Activated CD8-positive, alpha-beta memory T cell treated with anti-CD3 and anti-CD28 coated beads, Interleukin-2, amount 50 U/mL, for 1 hour (primary cell): ENCODE data around the gene SH3GL2.

Experiments
- DNase-seq: peaks from one replicate; pipeline ENCODE4 v3.0.0-alpha.2; 2020; ENCODE audit errors: extremely low read depth

The SH3GL2 gene

DNA sequence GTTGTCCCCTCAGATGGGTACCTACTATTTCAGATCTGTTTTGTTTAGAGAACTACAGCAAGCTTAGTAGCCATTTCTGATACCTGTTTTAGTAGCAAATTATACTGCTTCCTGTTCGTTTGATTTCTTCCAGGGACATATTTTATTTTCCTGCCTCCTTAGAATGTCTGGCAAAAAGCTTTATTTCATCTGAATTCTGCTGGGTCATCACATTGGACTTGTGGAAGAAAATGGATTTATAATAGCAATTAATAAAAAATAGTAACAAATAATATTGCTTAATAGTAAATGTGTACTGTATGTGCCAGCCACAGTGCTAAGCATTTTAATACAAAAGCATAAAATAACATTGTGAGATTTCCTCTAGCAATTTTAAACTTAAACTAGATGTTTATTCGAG lies 79.4 kb downstream of the SH3GL2 start:
- DNase-seq, result no peak

DNA sequence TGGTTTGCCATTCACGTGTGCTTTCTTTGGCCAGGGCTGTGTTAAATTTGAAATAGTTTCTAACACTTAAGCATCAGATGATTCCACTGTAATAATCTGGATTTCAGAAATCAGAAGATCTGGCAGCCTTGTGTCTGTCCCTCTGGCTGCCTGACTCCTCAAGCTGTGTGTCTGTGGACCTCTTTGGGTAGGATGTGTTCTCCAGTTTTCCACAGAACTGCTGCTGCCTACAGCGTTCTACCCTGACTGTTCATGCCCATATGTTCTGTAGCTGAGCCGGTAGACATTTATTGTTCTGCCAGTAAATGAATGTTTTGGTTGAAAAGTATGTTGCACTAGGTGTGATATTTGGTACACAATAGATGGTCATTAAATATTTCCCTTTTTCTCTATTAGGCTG lies 81.3 kb downstream of the SH3GL2 start:
- DNase-seq, result no peak

DNA sequence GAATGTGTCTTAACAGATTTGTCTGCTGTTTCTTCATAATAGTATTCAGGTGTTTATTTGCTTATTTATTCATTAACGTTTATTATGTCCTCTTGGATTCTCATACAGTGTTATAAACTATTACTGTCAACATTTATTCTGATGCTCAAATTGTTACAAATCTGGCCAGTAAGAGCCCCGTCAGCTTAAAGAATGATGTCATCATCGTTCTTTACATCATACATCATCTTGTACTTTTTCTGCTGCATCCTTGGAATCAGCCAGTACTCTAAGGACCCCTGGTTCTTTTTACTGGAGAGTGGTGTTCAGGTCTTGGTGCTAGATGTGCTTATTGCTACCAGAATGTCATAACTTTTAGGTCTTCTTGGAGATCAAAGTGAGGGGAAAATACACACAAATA lies 86.6 kb downstream of the SH3GL2 start:
- DNase-seq, result no peak

DNA sequence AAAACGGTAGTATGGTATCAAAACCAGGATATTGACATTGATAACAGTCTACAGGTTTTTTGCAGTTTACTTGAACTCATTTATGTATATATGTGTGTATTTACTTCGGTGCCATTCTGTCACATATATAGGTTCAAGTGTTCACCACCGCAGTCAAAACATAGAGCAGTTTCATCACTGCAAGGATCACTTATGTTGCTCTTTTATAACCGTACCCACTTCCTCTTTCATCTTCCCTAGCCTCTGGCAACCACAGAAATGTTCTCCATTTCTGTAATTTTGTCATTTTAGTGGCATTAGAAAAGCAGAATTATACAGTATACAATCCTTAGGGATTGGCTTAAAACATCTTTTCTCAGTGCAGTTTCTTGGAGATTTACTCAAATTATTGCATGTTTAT lies 90.3 kb downstream of the SH3GL2 start:
- DNase-seq, result no peak

DNA sequence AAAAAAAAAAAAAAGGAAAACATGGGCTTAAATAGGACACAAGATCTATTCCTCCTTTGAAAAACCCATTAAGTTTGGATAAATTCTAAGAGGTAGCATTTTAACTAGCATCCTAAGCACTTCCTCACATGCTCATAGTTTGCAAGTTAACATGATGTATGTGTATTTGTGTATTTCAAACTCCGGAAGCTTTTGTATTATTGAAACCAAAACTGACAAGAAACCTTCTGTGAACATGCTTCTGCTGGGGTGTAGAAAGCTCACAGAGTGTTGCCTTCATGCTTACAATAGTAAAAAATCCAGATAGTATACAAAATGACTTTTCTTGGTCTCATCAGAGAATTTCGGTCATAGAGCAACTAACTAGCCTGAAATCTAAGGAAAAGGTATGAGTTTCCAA lies 103.8 kb downstream of the SH3GL2 start:
- DNase-seq, result no peak

DNA sequence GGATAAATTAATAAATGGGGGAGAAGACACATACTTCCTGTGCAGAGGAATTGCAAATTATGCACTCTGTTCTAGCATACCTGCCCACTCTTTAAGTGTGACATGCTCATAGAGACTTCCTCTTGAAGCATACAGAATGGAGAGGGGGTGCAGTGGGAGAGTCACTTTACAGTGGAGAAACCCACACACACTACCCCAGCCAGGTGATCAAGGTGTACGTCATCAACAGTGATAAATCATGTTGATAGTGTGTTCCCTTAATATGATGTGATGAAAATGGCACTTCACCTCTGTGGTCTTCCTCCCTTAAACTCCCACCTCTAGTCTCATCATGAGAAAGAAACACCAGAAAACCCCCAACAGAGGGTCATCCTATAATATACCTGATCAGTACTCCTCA lies 110.0 kb downstream of the SH3GL2 start:
- DNase-seq, result no peak

DNA sequence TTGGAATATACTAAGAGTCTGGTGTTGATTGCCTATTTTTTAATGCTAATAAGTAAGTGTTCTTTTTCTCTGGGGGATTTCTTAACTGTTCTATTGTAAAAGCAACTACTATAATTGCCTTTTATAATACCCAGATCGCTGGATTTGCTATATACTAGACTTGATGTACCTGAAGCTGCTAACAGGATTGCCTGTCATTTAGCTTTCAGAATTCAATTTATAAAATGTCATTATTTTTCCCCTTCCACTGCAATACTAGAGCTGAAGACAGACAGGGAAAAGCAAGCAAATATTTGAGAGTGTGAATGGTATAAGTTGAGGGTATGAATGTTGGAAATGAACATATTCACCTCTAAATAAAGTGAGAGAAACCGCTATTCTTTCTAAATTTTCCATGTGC lies 115.5 kb downstream of the SH3GL2 start:
- DNase-seq, result no peak

DNA sequence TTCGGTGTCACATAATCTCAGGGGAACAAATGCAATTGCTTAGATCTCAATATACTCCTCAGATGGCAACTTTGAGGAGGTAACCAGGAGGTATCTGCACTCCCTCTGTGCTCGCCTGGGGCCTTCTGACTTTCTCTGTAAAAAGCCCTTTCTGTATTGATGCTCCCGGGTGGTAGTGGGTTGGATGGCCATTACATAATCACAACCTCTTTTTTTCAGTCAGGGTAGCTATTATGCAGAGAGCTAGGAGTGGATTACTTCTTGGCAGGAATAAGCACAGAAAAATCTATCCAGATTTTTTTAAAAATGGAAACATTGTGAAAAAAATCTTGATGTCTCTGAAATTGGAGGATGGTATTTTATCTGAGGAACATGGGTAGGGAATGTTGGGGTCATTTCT lies 116.6 kb downstream of the SH3GL2 start:
- no peak for DNase-seq

DNA sequence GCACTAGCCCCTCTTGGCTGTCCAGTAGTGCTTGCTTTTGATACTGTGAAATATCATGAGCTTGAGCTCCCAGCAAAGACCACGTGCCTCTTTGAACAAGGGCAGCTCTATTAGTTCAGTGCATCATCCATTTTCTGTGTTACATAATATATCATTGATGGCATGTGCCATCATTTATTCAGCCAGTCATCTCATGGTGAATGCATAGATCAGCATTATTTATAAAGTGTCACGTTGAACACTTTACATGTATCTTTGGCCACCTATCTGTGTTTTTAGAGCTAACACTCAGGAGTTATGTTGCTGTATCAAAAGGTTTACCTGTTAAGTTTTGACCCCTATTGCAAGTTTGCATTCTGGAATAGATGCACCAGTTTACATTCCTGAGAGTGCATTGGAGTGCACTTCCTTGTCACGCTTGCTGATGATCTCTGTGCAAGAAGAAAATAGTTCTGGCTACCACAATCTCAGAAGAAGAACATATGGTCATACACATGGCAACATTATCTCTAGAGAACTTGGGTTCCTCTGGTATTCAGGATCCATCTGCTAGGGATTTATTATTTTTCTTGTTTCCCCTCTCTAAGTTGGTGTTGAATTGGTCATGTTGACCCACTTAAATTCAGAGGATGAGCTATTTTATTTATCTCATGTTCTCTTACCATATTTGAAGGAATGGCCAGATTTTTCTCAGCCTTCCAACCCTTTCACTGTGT lies 120.9 kb downstream of the SH3GL2 start:
- DNase-seq, result no peak

DNA sequence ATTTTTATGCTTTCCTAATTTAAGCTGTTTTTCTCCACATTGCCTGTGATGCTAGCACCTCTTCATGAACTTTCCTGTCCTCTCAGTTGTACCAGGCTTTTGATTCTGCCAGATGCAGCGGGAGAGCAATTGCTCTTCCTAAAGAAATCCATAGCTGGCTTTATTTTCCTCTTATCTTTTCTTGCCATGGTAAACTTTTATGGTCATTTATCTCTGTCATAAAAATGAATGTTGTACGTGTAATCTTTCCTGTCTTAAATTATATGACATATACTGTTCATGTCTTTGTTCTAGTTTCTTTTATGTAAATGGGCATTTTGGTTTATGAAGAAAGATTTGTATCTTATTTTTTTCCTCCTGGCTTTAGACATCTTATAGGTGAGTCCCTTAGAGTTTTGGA lies 127.5 kb downstream of the SH3GL2 start:
- DNase-seq, result no peak

DNA sequence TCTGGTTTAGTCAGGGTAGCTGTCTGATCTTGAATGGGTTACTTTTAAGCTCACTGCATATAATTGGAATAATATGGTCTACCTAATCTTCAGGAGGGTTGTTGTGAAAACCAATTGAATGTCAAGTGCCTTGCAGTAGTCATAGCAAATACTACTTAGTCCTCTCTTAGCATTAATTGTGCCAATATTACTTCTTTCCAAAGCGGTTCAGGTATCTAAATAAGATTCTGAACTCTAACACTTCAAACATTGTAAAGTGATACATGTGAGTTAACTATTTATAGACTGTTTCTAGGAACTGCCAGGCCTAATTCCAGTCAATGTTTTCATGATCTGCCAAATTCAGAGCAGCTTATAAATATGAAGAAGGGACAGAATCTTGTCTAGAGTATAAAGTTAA lies 140.2 kb downstream of the SH3GL2 start:
- DNase-seq, result no peak

DNA sequence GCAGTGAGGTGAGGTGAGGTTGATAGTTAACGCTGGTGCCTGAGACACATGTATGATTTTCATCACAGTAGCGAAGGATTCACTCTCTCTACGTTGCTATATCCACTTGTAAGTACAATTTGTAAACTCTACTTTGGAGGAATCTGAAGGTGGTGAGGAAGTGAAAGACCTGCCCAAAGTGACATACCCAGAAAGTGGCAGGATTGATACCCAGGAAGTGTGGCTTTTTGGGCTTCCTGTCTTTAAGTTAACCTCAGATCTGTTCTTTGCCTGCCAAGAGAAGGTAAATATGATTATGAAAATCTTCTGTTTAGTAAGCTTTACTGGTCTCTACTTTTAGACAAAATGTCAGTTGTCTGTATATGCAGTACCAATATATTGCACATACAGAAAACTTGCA lies 143.1 kb downstream of the SH3GL2 start:
- no peak for DNase-seq

DNA sequence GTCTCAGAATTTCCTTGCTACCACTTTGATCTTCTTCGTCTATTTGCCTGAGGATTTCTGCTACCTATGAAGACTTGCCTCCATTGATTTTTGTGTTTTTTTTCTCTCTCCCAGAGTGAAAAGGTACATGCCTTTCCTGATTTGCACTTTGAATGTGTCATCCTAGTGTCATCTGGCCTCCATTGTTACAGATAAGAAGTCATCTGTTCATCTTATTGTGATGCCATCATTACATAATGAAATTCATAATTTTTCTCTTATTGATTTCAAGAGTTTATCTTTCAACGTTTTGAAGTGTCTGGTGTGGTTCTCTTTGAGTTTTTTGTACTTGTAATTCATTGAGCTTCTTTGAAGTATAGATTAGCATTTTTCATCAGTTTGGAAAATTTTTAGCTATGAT lies 144.8 kb downstream of the SH3GL2 start:
- no peak for DNase-seq

DNA sequence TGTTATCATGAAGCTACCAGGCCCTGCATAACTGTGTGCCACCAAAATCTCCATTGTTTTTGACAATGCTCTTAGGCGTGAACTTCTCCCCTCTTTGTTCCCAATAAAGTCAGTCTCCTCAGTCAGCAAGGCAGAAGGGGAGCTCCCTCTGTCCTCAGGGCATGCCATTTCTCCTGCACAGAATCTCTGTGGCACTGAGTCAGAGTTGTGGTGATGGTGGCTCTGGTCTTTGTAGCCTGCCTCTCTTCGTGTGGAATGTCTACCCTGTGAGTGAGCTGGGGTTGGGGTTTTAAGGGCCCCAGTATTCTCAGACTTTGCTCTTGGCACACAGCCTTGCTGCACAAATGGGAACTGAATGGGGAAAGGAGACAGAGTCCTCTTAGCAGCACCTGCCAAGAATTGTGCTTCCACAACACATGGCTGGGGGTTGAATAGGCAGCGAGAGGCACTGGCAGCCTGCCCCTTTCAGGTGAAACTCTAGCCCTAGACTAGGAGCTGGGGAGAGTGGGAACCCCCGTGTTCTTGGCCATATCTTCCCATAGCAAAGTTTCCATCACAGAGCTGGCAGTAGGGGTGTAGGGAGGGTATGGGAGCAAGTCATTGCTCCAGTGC lies 146.6 kb downstream of the SH3GL2 start:
- DNase-seq, result no peak

DNA sequence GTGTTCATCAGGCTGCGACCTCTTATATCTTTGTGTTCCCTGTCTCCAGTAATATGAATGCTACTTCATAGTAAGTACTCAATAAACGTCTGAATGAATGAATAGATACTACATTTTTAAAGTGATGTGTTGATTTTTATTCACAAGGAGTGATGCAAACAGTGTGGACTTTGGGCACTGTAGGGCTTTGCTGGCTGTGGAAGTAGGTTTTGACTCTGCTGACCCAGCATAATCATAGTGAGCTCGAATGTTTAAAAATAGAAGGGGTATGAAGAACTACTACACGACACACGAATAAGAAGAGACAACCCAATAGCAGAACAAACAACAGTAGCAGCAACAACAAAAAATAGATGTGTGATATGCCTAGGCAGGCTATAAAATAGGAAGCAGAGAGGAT lies 147.4 kb downstream of the SH3GL2 start:
- DNase-seq, result no peak

DNA sequence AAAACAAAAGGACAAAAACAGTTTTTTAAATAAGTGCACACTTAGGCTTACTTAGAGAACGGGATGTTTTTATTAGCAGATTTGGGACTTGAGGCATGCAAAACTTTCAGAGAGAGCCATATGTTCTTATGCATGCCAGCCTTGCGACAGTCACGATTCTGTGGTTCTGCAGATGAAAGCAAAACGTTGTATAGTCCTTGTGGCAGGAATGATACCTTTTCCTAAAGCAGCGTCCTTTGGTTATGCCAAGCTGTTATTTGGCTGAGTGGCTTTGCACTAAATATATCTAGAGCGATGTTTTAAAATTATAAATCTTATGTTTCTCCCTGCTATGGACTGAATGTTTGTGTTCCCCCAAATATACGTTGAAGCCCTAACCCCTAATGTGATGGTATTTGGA lies 152.0 kb downstream of the SH3GL2 start:
- no peak for DNase-seq

DNA sequence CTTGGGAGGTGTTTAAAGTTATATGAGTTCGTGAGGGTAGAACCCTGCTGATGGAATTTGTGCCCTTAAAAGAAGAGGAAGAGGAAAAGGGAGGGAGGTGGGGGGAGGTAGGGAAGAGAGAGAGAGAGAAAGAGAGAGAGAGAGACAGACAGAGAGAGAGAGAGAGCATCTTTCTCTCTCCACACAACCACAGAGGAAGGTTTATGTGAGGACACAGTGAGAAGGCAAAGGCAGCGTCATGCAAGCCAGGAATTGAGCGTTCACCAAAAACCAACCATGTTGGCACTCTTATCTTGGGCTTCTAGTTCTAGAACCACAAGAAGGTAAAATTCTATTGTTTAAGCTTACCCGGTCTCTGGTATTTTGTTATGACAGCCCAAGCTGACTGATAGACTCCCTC lies 152.4 kb downstream of the SH3GL2 start:
- no peak for DNase-seq

DNA sequence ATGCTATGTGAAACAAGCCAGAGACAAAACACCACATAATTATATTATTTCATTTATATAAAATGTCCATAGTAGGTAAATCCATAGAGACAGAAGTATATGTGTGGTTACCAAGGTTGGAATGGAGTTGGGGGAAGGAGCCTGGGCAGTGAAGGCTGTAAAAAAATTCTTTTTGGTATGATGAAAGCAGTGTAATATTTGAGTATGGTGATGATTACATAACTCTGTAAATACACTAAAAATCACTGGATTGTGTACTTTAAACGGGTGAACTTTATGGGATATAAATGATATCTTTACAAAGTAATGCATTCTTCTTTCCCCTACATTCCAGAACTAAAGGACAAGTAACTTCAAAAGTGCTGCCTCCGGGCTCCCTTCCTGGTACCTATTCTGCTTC lies 155.8 kb downstream of the SH3GL2 start:
- no peak for DNase-seq

DNA sequence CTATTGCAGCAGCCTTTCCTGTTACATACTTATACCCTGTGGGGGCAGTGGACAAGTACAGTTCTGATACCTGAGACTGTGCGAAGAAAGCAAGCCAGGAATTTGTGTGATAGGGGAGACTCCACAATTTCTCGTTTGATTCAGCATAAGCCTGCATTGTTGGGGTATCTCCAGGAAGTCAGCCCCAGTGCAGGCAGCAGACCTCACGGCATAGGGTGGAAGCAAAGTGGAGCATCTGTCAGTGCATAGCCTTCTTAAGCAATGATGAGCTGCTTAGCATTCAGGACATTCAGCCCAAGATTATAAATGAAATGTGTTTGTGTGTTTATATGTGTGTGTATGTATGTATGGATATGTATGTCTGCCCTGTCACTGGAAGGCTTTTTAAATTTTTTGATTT lies 157.0 kb downstream of the SH3GL2 start:
- no peak for DNase-seq

DNA sequence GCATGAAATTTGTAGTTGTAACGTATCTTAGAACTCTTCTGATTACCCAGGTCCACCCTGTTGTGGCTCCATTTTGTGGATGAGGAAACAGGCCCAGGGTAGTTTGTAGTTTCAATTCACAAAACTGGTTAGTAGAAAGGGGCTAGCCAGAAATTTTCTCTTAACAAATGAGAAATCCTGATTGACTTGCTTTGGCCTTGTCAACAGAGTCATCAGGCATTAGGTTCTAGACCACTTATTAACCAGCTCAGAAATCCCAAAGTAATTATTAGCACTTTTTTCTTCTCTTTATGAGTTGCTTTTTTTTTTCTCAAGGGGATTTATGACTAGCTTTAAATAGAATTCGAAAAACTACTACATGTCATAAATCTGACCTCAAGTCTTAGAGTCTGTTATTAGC lies 160.2 kb downstream of the SH3GL2 start:
- DNase-seq, result no peak

DNA sequence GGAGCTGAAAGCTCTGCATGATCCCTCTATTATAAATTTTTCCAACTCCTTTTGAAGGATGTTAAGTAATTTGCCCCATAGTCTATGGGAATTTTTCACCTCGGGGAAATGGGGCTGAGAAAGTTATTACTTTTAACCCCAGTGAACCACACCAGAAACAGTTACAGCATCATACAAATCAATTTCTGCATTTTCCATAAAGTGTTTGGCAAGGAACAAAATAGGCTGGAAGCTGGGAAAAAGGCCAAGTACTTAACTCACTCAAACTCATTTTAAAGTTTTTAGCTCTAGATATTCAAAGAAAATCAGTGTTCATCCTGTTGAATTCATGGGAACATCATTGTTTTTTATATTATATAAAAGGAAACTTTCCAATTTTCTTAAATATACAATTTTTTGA lies 160.9 kb downstream of the SH3GL2 start:
- DNase-seq, result no peak

DNA sequence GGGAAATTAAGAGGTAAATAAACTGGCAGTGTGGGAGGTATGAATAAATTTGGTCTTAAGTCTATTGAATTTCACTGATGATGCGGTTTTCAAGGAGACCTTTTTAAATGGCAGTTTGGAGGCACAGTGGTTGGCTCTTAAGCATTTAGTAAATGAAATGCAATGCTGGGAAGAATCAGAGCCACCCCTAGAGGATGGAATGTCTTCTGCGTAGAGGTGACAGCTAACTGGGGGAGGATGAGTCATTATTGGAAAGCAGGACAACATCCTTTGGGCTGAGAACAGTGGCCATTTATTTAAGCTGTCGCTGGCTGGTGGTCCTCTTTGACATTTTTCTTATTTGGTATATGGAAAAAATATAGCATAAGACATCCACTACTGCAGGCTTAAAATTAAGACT lies 163.2 kb downstream of the SH3GL2 start:
- DNase-seq, result no peak

DNA sequence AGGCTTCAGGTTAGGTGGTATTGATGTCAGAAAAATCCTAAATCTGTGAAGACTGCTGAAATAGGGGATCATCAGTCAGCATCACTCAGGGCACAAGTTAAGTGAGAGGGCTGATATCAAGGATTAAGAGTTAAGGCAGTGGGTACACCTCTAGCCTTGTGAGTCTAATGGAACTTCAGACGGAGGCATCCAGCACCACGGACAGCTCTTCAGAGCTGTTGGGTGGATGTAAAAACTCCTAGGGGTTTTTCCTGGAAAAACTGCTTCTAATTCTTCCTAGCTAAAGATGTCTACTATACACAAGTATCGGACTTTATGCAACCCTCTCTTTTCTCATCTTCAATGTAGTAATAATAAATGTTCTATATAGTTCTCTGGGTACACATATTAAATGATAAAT lies 165.9 kb downstream of the SH3GL2 start:
- DNase-seq, result no peak

DNA sequence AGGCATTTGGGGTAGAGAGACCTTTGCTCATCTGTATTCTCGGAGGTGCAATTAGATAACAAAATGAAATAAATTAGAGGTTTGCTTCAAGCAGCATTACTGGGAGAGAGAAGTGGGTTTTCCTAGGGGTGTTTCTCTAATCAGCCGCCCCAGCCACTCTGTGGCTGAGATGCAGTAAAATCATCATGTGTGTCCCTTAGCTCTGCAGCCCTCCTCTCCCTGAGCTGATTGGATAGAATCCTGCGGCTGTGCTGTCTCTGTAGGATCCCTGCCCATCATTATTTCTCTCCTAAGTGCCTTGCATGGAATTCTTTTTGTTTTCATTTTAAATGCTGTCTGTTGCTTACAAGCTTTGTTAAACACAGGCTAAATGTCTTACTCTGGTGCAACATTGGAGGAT lies 171.4 kb downstream of the SH3GL2 start:
- DNase-seq, result no peak
